Gastrocnemius medialis (tissue), 4 donors: ENCODE measurements around the gene CCDC146.
"Not testable (repeated sequence)": the region's sequence is repeated elsewhere in the genome, so short reads cannot be mapped to it uniquely, and the experiment has no call there.

Experiments
- POLR2A ChIP-seq, 2 donors: fragments of 450-650 bp; IDR thresholded peaks; one replicate each; pipeline ENCODE4 v1.6.1; 2017; ENCODE audit warnings: antibody characterized with exemption in 2 of 2, mild to moderate bottlenecking in 2 of 2, moderate library complexity in 2 of 2
- TF ChIP-seq, protein P1 (sequence below), 5 experiments: fragments of 450-650 bp in 3 of 5; fragments of 200-600 bp in 2 of 5; sonication (generic) in 2 of 5; IDR thresholded peaks in 4 of 5; conservative IDR thresholded peaks in 1 of 5; 1 replicate in 4 of 5; 2 replicates in 1 of 5; pipeline ENCODE4 v1.5.1; 2016 to 2019; ENCODE audit warnings: antibody characterized with exemption in 5 of 5, mild to moderate bottlenecking in 3 of 5, moderate library complexity in 3 of 5

DNA sequence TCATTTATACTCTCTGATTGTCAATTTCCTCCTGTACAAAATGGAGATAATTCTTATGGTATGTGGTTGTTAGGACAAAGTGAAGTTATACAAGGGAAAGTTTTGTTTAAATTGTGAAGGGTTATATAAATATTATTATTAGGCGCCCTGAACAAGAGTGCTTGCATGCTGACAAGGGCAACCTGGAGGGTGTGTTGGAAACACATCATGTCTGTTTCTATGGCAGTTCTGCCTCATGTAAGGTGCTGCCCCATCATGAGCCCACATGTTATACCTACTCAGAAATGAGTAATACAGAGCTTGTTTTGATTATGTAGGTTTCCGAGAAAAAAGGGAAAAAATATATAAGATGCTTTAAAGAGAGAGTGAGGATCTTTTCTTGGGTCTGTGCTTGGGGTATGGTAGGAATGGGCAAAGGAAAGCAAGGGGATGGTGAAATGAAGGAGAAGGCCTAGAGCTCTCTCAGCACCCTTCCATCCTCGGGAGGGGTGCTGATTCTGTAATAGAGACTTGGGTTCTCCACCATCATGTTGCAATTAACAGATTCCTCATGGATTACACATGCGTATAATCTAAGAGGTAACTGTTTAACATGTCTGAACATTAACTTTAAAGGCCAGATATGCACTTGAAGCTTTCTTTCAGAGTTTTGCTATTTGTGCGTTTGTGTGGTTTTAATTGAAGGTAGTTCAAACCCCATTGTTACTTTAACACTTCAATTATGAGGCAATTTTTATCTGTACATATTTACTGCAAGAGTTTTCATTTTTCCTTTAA is 33.4 kb downstream of the CCDC146 start:
- TF ChIP-seq, protein P1, sequence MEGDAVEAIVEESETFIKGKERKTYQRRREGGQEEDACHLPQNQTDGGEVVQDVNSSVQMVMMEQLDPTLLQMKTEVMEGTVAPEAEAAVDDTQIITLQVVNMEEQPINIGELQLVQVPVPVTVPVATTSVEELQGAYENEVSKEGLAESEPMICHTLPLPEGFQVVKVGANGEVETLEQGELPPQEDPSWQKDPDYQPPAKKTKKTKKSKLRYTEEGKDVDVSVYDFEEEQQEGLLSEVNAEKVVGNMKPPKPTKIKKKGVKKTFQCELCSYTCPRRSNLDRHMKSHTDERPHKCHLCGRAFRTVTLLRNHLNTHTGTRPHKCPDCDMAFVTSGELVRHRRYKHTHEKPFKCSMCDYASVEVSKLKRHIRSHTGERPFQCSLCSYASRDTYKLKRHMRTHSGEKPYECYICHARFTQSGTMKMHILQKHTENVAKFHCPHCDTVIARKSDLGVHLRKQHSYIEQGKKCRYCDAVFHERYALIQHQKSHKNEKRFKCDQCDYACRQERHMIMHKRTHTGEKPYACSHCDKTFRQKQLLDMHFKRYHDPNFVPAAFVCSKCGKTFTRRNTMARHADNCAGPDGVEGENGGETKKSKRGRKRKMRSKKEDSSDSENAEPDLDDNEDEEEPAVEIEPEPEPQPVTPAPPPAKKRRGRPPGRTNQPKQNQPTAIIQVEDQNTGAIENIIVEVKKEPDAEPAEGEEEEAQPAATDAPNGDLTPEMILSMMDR (IDR thresholded peaks at IDR 0.05 in 4 of 5, conservative IDR thresholded peaks at IDR 0.05 in 1 of 5), result not testable (repeated sequence)
- TF ChIP-seq POLR2A (IDR thresholded peaks at IDR 0.05), result not testable (repeated sequence)
